GM10248 (cell line): ENCODE data around the gene AHNAK.

Experiments used
- CTCF ChIA-PET: fragments of 300-600 bp; sonication (Branson Sonifier 250); formaldehyde crosslinking; extraction: SDS; loops from one replicate; lab custom pipeline; 2021; ENCODE audit warnings: antibody characterized with exemption; lab: Yijun Ruan, JAX
- POLR2A ChIA-PET: fragments of 350-650 bp; sonication (Branson Sonifier 250); formaldehyde crosslinking; extraction: SDS; loops from one replicate; lab custom pipeline; 2020; ENCODE audit warnings: antibody characterized with exemption; lab: Yijun Ruan, JAX
- DNase-seq: peaks from one replicate; pipeline ENCODE4 v3.0.0; 2012; ENCODE audit errors: extremely low spot score
- CTCF ChIP-seq: IDR thresholded peaks from 2 replicates; pipeline ENCODE4 v1.5.1; 2012; ENCODE audit warnings: mild to moderate bottlenecking, low read depth; ENCODE audit errors: extremely low read depth, missing control alignments, control extremely low read depth

The AHNAK gene

GRCh38 chr11:62579252-62579651, 32.6 kb upstream of the AHNAK start:
- POLR2A ChIA-PET = interaction anchor here (0.7 to 1.4 kb wide), 2 partner anchors 13 to 36 kb away, joined by 3 to 4 read pairs; no protein-coding TSS in a partner anchor
- CTCF ChIA-PET = interaction anchor here (0.8 to 1.1 kb wide), 2 partner anchors 74 to 155 kb away, joined by 3 to 5 read pairs; partner anchors contain the start of gene INTS5
- no peak for TF ChIP-seq CTCF
- no peak for DNase-seq

DNA sequence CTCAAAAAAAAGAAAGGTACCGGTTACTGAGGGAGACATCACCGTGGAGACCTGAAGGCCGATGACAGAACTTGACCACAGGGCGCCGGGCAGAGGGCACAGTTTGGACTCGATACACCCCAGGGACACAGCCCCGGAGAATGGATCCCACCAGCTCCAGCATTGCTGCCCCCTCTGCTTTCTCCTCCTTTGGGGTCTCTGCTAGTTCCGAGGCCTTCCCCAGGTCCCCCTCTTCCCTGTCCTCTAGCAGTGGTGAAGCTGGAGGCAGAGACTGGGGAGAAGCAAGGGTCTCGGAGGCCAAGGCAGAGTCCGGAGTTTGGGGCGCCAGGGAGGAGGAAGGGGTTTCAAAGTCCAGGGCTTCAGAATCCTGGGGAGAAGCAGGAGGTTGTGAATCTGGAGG, 31.9 kb upstream of the AHNAK start:
- ChIA-PET POLR2A (interaction anchor here (1.4 kb wide), 1 partner anchor 13 kb away, joined by 3 read pairs; no protein-coding TSS in a partner anchor), CTCF (interaction anchor here (1.1 kb wide), 1 partner anchor 75 kb away, joined by 3 read pairs; the partner anchor contains the start of gene INTS5)
- no peak for DNase-seq
- no peak for TF ChIP-seq CTCF

GRCh38 chr11:62577046-62577714, 30.6 kb upstream of the AHNAK start:
- CTCF ChIA-PET = interaction anchor here (1.0 to 1.2 kb wide), 3 partner anchors 11 to 17 kb away, joined by 3 to 4 read pairs (median 3); partner anchors contain the start of gene TUT1
- no peak for TF ChIP-seq CTCF
- no peak for DNase-seq
- POLR2A ChIA-PET = interaction anchor here (0.9 to 4.2 kb wide), 3 partner anchors 8 to 87 kb away, joined by 3 to 87 read pairs (median 4); partner anchors contain the start of genes C11orf98, CSKMT and TUT1

DNA sequence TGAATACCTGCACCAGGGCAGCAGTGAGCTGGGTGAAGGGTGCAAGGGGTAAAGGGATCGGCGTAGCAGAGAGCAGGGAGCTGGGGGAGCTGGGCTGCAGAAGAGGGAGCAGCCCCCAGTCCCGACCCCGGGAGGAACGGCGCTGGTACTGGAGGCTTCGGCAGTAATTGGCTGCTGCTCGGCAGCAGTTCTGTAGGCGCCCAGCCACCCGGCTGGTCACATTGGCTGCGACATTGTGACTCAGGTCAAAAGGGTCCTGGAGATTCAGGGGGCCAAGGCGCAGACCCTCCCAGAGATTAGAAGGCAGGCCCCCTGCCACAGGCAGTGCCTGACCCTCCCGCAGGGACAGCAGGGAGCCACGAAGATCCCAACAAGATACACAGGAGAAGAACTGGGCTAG, 29.2 kb upstream of the AHNAK start:
- ChIA-PET CTCF (interaction anchor here (1.1 to 2.9 kb wide), 3 partner anchors 9 to 133 kb away, joined by 3 to 11 read pairs (median 7); partner anchors contain the start of gene TUT1), POLR2A (interaction anchor here (1.1 to 4.2 kb wide), 2 partner anchors 17 to 33 kb away, joined by 3 to 87 read pairs; partner anchors contain the start of gene TUT1)
- DNase-seq = no peak
- TF ChIP-seq CTCF = no peak

GRCh38 chr11:62575156-62575555, 28.6 kb upstream of the AHNAK start:
- no peak for DNase-seq
- ChIA-PET POLR2A (interaction anchor here (0.7 to 4.2 kb wide), 5 partner anchors 17 to 254 kb away, joined by 3 to 87 read pairs (median 3); partner anchors contain the start of genes C11orf98, CSKMT and TUT1), CTCF (interaction anchor here (0.7 to 2.9 kb wide), 8 partner anchors 8 to 151 kb away, joined by 3 to 11 read pairs (median 4); partner anchors contain the start of gene TUT1)
- no peak for TF ChIP-seq CTCF

DNA sequence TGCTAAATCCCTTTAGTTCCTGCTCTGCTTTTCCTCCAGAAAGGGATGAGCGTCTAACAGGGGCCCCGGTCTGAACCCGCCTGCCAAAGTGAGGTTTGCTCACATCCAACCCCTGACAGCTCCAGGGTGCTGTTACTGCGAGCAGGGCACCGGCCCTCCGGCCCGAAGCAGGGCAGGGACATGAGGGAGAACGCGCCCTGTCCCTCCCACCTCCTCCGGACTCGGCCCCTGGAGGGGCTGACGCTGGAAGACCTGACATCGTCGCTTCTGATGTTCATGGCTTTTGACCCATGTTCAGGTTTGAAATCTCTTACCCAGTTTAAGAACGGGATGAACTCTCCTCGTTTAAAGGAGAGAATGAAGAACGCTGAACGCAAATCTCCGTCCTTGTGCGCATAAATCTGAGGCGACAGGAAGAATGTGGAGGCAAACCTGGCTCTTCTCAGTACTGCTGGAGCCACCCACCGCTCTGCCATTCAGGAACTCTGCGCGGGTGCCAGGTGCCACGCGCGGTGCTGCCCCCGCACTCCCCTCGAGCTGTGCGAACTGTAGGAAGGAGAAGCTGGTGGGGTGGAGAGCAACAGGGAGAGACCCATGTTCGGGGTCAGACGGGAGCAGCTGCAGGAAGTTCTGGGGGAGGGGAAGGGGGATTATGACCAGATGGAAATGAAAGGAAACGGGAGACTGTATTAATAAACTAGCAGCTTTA, 27.9 kb upstream of the AHNAK start:
- POLR2A ChIA-PET = interaction anchor here (0.5 to 4.2 kb wide), 24 partner anchors 8 to 287 kb away, joined by 3 to 87 read pairs (median 6); partner anchors contain the start of genes C11orf98, CSKMT, HNRNPUL2 and MTA2
- CTCF ChIA-PET = interaction anchor here (0.7 to 2.9 kb wide), 9 partner anchors 9 to 150 kb away, joined by 3 to 11 read pairs (median 4); partner anchors contain the start of gene TUT1
- peak; percentile 40 for DNase-seq
- TF ChIP-seq CTCF = no peak
